ENCODE results near the gene PYDC1.
"Not testable (repeated sequence)": the region's sequence is repeated elsewhere in the genome, so short reads cannot be mapped to it uniquely, and the experiment has no call there.

PYDC1 gene

DNA sequence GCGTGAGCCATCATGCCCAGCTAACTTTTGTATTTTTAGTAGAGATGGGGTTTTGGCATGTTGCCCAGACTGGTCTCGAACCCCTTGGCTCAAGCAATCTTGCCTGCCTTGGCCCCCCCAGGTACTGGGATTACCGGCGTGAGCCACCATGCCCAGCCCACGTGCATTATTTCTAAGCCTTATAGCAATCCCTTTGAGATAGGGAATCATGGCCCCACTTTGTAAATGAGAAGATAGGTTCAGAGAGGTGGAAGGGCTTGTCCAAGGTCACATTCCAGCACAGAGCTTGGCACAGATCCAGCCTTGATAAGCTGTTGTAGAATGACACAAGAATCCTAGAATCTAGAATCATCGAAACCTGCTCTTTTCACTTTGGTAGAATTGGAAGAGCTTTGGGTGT is 10.2 kb downstream of the PYDC1 start:
- H3K9me3 Mint-ChIP-seq (ENCODE audit: low read depth) = no peaks in the 10 kb centered on the region
- H3K27me3 Mint-ChIP-seq = no peaks in the 10 kb centered on the region
- no peak overlapping the region for H3K27ac Mint-ChIP-seq
- no peaks in the 10 kb centered on the region for H3K36me3 Mint-ChIP-seq
- H3K4me3 Mint-ChIP-seq = no peak overlapping the region
- H3K4me1 Mint-ChIP-seq (ENCODE audit: low read depth) = peaks cover 9% of the 10 kb centered on the region

DNA sequence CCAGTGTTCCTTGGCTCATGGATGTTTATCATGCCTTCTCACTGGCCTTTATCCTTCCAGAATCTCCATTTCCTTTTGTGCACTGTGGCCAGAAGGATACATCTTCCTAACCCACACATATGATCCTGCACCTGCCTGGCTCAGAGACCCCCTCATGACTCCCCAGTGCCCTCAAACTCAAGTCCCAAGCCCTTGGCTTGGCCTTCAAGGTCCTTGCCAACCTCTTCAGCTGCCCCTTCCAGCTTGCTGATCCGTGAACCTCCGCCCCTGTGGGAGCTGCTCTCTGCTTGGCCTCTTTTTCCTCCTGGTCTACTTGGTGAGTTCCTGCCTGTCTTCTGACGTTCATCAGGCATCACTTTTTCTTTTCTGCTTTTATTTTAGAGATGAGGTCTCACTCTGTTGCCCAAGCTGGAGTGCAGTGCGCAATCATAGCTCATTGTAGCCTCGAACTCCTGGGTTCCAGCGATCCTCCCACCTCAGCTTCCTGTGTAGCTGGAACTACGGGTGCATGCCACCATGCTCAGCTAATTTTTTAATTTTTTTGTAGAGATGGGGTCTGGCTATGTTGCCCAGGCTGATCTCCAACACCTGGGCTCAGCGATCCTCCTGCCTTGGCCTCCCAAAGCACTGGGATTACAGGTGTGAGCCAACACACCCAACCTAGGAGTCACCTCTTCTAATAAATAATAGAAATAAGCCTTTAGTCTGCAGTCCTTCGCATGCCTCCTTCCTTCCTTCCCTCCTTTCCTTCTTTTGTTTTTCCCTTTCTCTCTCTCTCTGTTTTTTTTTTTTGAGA is 11.9 kb downstream of the PYDC1 start:
- Mint-ChIP-seq H3K36me3 (no peaks in the 10 kb centered on the region), H3K4me3 (no peak overlapping the region), H3K9me3 (ENCODE audit: low read depth) (no peaks in the 10 kb centered on the region), H3K27me3 (no peaks in the 10 kb centered on the region), H3K4me1 (ENCODE audit: low read depth) (peaks cover 22% of the 10 kb centered on the region), H3K27ac (peak overlapping the region; percentile 28)

DNA sequence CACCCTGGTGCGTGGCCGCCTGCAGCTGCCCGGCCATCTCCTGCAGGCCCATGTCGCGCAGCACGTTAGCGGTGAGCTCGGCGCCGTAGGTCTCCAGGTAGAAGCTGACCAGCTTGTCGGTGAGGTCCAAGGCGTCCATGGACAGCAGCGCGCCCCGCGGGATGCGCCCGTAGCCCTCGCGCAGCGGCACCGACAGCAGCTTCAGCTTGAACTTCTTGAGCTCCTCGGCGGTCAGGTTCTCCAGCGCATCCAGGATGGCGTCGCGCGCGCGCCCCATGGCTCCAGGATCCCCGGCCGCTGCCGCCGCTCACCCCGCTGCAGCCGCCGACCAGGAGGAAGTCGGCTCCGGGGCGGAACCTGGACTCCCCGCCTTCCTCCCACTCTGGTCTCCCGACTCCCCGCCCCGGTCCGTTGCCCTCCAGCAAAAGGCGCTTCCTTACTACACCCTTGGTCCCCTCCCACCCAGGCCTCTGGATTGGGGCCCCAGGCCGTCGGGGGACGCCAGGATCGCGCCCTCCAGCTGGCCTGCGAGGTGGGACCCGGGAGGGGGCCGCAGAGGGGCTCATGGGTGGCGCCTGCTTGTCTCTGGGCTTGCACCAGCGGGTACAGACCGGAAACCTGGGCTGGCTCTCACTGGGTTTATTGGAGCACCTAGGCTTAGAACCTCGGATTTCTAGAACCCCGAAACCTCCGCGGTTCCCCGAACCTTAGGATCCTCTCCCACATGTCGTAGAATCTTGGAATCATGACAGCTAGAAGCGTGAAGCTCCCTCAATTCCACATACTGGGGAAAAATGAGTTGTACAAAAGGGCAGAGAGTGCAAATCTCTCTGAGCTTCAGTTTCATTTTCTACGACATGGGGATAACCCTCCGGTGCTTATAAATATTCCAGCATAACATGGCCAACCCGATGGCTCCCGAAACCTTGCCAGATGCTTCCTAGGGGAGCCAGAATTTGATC is 14.2 kb downstream of the PYDC1 start, which contains the start of gene PYCARD:
Gene PYCARD (minus strand): TSS at position 347 of the 962 bp plus-strand sequence. CDS start 70 bp downstream, at position 277.
- no peaks in the 10 kb centered on the region for H3K9me3 Mint-ChIP-seq (ENCODE audit: low read depth)
- H3K4me1 Mint-ChIP-seq (ENCODE audit: low read depth) = peaks cover 45% of the 10 kb centered on the region
- no peaks in the 10 kb centered on the region for H3K36me3 Mint-ChIP-seq
- peak within 1 kb of the TSS; percentile 10 for H3K27ac Mint-ChIP-seq
- H3K4me3 Mint-ChIP-seq = peak within 1 kb of the TSS; percentile 77
- H3K27me3 Mint-ChIP-seq = no peaks in the 10 kb centered on the region

DNA sequence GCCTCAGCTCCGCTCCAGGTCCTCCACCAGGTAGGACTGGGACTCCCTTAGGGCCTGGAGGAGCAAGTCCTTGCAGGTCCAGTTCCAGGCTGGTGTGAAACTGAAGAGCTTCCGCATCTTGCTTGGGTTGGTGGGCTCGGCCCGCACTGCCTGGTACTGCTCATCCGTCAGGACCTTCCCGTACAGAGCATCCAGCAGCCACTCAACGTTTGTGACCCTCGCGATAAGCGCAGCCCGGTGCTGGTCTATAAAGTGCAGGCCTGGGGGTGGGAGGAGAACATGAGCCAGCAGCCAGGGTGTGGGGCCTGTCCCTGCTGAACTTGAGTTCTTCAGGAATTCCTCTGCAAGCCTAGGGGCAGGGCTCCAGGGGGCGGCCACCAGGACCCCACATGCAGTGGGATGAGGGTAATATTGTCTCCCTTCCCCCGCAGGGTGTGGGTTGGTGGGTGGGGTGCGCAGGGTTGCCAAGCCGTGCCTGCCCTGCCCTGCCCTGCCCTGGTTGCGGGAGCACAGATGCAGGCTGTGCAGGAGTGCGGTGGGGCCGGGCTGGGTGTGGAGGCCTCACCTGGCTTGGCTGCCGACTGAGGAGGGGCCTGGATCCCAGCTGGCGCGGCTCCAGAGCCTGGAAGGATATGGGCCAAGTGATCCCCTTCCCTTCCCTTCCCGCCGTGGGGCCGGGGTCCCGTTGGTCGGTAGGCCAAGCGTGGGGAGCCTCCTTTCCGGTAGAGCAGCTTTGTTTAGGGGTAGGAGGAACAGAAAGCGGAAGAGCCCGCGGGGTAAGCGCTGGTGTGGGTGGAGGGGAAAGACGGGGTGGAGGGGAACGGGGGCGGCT is 15.1 kb downstream of the PYDC1 start:
- Mint-ChIP-seq H3K4me1 (ENCODE audit: low read depth) (peaks cover 48% of the 10 kb centered on the region), H3K27me3 (no peaks in the 10 kb centered on the region), H3K27ac (peak overlapping the region; percentile 64), H3K9me3 (ENCODE audit: low read depth) (no peaks in the 10 kb centered on the region), H3K4me3 (peak overlapping the region; percentile 77), H3K36me3 (no peaks in the 10 kb centered on the region)

DNA sequence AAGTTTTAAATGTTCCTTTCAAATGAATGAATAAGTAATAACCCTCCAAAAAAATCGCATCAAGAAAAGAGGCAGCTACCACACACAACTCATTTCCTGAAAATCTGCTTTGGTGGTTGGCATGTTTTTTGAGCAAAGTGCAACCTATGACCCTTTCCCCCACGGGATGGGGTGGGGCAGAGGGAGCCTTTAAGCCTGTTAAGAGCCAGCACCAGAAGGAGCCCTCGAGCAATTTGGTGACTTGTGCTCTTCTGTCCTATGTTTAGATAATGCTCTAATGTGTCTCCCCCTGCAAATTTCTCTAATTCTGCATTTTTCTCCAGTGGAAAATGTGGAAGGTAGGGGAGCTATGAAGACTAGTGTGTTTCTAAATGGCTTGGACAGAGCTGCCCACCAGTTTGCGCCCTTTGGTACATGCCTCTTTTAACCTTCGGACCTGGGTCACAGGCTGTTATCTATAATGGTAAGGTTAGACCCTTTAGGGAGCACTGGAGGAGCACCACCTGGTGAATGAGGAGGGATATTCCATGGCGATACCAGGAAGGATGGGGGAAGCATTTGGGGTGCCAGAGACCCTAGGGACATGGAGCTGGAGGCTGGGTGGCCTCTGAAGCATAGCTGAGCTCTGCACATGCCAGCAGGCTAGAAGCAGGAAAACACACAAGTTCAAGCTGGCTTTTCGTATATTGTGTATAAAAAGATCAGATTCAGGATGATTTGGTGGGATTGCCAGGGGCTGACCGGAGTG is 15.9 kb downstream of the PYDC1 start:
- H3K36me3 Mint-ChIP-seq = no peaks in the 10 kb centered on the region
- no peaks in the 10 kb centered on the region for H3K27me3 Mint-ChIP-seq
- peaks cover 50% of the 10 kb centered on the region for H3K4me1 Mint-ChIP-seq (ENCODE audit: low read depth)
- H3K9me3 Mint-ChIP-seq (ENCODE audit: low read depth) = no peaks in the 10 kb centered on the region
- peak overlapping the region; percentile 64 for H3K27ac Mint-ChIP-seq
- peak overlapping the region; percentile 77 for H3K4me3 Mint-ChIP-seq

DNA sequence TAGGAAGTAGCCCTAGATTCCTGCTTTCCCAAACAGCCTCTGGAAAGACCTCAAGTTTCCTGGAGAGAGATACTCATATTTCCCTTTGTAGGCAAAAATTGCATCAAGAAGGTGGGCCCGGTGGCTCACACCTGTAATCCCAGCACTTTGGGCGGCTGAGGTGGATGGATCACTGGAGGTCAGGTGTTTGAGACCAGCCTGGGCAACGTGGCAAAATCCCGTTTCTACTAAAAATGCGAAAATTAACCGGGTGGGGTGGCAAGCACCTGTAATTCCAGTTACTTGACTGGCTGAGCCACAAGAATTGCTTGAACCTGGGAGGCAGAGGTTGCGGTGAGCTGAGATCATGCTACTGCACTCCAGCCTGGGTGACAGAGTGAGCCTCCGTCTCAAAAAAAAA is 16.8 kb downstream of the PYDC1 start:
- Mint-ChIP-seq H3K4me1 (ENCODE audit: low read depth) (peaks cover 52% of the 10 kb centered on the region), H3K27ac (peak overlapping the region; percentile 68), H3K4me3 (peak overlapping the region; percentile 4)
- not testable (repeated sequence) for H3K9me3 Mint-ChIP-seq (ENCODE audit: low read depth); H3K27me3 Mint-ChIP-seq; H3K36me3 Mint-ChIP-seq

DNA sequence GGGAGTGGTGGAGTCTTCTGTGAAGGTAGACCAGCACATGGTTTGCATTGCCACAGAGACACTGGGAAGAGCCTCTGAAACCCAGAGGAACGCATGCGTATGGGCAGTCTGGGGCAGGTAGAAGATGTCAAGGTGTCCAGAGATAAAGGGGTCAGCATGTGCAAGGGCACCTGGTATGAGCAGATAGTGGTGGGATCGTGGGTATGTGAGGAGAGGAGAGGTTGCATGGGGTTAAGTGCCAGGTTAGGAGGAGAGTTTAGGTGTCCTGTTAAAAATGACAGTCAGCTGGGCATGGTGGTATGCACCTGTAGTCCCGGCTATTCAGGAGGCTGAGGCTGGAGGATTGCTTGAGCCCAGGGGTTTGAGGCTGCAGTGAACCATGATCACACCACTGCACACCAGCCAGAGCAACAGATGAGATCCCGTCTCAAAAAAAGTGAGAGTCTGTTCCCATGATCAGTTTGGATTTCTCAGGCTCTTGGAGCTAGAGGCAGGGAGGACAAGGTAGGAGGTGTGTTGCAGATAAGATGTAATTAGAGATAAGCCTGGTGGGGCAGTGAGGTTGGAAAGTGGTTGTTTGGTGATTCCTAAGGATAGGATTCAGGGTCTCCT is 17.4 kb downstream of the PYDC1 start:
- Mint-ChIP-seq H3K9me3 (ENCODE audit: low read depth) (no peaks in the 10 kb centered on the region), H3K4me1 (ENCODE audit: low read depth) (peaks cover 56% of the 10 kb centered on the region), H3K4me3 (peak overlapping the region; percentile 4), H3K27me3 (no peaks in the 10 kb centered on the region), H3K27ac (peak overlapping the region; percentile 68), H3K36me3 (peaks cover 3% of the 10 kb centered on the region)

DNA sequence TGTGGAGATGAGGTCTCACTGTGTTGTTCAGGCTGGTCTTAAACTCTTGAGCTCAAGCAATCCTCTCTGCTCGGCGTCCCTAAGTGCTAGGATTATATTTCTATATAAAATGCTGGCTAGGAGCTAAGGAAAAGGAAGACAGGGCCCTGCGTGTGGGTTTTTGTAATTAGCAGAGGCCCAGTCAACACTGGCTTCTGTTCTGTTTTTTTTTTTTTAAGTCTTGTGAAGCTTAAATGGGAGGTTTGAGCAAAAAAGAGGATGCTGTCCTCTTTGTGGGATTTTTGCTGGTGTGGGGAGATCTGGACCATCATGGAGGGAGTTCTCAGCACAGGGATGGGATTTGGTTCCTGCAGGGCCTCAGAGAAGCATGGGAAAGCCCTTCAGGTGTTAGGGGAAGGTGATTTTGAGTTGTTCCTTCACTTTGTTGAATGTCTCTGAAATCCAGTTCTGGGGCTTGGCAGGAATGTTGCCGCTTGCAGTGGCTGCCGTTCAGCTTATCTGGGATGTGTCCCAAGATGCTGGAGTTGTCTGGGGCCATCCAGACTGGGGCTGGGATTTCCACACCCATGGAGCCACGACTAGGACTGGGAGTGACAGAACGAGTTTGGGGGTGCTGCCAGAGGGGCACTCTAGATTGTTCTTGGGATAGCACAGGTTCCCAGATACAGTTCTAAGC is 18.6 kb downstream of the PYDC1 start:
- H3K27ac Mint-ChIP-seq = peak overlapping the region; percentile 61
- H3K4me3 Mint-ChIP-seq = no peak overlapping the region
- peaks cover 4% of the 10 kb centered on the region for H3K36me3 Mint-ChIP-seq
- H3K4me1 Mint-ChIP-seq (ENCODE audit: low read depth) = peaks cover 59% of the 10 kb centered on the region
- H3K27me3 Mint-ChIP-seq = no peaks in the 10 kb centered on the region
- no peaks in the 10 kb centered on the region for H3K9me3 Mint-ChIP-seq (ENCODE audit: low read depth)

DNA sequence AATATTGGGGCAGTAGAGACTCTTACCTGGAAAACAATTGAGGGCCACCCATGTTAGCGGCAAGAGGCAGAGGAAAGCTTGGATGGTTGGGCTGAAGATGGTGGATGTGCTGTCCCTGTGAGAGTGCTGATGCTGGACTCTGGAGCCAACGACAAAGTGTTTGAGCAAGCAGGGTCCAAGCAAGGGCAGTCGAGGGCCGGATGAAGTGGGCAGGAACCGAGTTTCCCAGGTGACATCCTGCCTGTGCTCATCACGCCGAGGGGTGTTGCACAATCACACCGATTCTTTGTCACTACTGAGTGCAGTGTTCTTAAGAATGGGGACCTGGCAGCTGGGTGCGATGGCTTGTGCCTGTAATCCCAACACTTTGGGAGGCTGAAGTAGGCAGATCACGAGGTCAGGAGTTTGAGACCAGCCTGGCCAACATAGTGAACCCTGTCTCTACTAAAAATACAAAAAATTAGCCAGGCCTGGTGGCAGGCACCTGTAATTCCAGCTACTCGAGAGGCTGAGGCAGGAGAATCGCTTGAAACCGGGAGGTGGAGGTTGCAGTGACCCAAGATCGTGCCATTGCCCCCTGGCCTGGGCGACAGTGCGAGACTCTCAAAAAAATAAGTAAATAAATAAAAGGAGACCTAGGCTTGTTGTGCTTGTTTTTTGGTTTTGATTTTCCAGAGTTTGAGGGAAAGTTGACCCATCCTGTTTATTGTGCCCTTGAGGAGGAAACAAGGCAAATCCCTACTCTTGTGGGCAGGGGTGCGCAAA is 20.4 kb downstream of the PYDC1 start:
- H3K27ac Mint-ChIP-seq = peak overlapping the region; percentile 80
- H3K4me3 Mint-ChIP-seq = no peak overlapping the region
- H3K4me1 Mint-ChIP-seq (ENCODE audit: low read depth) = peaks cover 60% of the 10 kb centered on the region
- no peaks in the 10 kb centered on the region for H3K27me3 Mint-ChIP-seq
- H3K36me3 Mint-ChIP-seq = peaks cover 9% of the 10 kb centered on the region
- no peaks in the 10 kb centered on the region for H3K9me3 Mint-ChIP-seq (ENCODE audit: low read depth)

DNA sequence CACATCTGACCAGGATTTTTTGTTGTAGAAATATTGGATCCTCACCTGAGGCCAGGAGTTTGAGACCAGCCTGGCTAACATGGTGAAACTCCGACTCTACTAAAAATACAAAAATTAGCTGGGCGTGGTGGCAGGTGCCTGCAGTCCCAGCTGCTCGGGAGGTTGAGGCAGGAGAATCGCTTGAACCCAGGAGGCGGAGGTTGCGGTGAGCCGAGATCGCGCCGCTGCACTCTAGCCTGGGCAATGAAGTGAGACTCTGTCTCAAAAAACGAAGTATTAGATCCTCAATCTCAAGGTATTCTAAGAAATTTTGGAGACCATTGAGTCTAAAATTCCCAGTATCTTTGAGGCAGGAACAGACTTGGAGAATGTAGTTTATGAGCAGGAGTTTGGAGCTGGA is 21.1 kb downstream of the PYDC1 start:
- H3K9me3 Mint-ChIP-seq (ENCODE audit: low read depth); H3K4me3 Mint-ChIP-seq; H3K27me3 Mint-ChIP-seq: not testable (repeated sequence)
- Mint-ChIP-seq H3K36me3 (peaks cover 12% of the 10 kb centered on the region), H3K4me1 (ENCODE audit: low read depth) (peaks cover 57% of the 10 kb centered on the region), H3K27ac (peak overlapping the region; percentile 80)

DNA sequence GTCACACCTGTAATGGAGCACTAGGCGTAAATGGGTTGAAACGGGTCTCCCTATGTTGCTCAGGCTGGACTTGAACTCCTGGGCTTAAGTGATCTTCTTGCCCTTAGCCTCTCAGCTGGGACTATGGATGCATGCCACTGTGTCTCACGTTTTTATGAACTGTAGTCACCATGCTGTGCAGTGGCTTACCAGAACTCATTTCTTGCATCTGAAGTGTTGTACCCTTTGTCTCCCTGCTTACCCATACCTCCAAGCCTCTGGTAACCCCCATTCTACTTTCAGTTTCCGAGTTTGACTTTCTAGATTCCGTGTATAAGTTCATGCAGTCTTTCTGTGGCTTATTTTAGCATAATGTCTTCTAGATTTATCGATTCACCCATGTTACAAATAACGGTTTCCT is 22.0 kb downstream of the PYDC1 start:
- Mint-ChIP-seq H3K4me3 (no peak overlapping the region), H3K27me3 (no peaks in the 10 kb centered on the region), H3K4me1 (ENCODE audit: low read depth) (peaks cover 60% of the 10 kb centered on the region), H3K9me3 (ENCODE audit: low read depth) (no peaks in the 10 kb centered on the region), H3K27ac (peak overlapping the region; percentile 16), H3K36me3 (peaks cover 12% of the 10 kb centered on the region)

DNA sequence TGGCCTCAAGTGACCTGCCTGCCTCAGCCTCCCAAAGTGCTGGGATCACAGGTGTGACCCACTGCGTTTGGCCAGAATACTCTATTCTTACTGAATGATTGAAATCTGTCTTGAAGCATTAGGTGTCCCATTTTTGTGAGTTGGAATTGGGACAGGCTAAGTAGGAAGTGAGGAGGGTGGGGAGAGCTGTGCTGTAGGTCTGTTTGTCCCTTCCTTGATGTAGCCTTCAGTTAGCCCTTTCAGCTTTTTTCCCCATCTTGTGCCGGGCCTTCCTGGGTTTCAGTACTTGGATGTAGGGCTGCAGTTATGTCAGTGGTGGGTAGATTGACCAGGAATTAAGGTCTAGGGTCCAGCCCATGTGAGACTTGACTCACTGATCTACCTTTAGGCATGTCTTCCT is 23.1 kb downstream of the PYDC1 start:
- peaks cover 58% of the 10 kb centered on the region for H3K4me1 Mint-ChIP-seq (ENCODE audit: low read depth)

More for the DNA sequence above, 23.1 kb downstream of the PYDC1 start:
- no peak overlapping the region for H3K27ac Mint-ChIP-seq
- peaks cover 12% of the 10 kb centered on the region for H3K36me3 Mint-ChIP-seq
- H3K27me3 Mint-ChIP-seq = no peaks in the 10 kb centered on the region
- H3K9me3 Mint-ChIP-seq (ENCODE audit: low read depth) = no peaks in the 10 kb centered on the region
- no peak overlapping the region for H3K4me3 Mint-ChIP-seq

All from activated naive CD8-positive, alpha-beta T cell (primary cell).